ENCODE results near the gene MYO3B. TPM values are rescaled to one million over a fixed set of nuclear protein-coding genes. Genes with fewer than 3 reads are reported as not detected.

The MYO3B gene
- total RNA-seq, 1 experiment from 2014 or later, result 0.63 TPM

GRCh38 chr2:170500104-170500503 is 322.2 kb downstream of the MYO3B start:
- Histone ChIP-seq H4K91ac (ENCODE audit: insufficient read length, low read depth, low read length) (no peak overlapping the region), H2AK5ac (ENCODE audit: insufficient read length, low read length) (no peak overlapping the region), H2BK120ac (ENCODE audit: low read depth, low read length, poor library complexity, severe bottlenecking) (no peak overlapping the region), H2BK5ac (ENCODE audit: insufficient read length, low read length) (no peak overlapping the region), H3K9me3 (ENCODE audit: control insufficient read depth, low read depth, low read length) (no peaks in the 10 kb centered on the region), H3K4ac (ENCODE audit: low read depth, low read length) (no peak overlapping the region), H3K79me1 (ENCODE audit: insufficient read depth, low read depth, low read length, poor library complexity, severe bottlenecking) (no peaks in the 10 kb centered on the region), H3K56ac (ENCODE audit: insufficient read length, low read depth, low read length) (no peak overlapping the region), H4K20me1 (ENCODE audit: control insufficient read depth, insufficient read depth, insufficient read length) (no peaks in the 10 kb centered on the region), H2AFZ (ENCODE audit: low read length) (no peak overlapping the region), H3K18ac (ENCODE audit: insufficient read length, low read depth, low read length) (no peak overlapping the region), H2BK12ac (ENCODE audit: insufficient read length, low read depth, low read length) (no peak overlapping the region), H3K4me1 (ENCODE audit: insufficient read depth, low read length) (peaks cover 19% of the 10 kb centered on the region), H3K27me3 (ENCODE audit: insufficient read depth, low read length) (no peaks in the 10 kb centered on the region; the same call in 1 of the 2 replicates), H3K79me2 (ENCODE audit: insufficient read depth, low read length) (no peaks in the 10 kb centered on the region), H3K23me2 (ENCODE audit: insufficient read length, low read depth, low read length, poor library complexity, severe bottlenecking) (peaks cover 6% of the 10 kb centered on the region), H3T11ph (ENCODE audit: low read length) (no peak overlapping the region), H3K23ac (ENCODE audit: insufficient read length, low read depth, low read length) (no peak overlapping the region), H3K14ac (ENCODE audit: insufficient read depth, low read length) (no peak overlapping the region), H2BK20ac (ENCODE audit: low read depth, low read length, poor library complexity, severe bottlenecking) (no peak overlapping the region), H3K9ac (ENCODE audit: extremely low read depth, insufficient read length, low read length) (no peak overlapping the region), H3K27ac (ENCODE audit: insufficient read length, low read depth, low read length) (no peak overlapping the region), H4K5ac (ENCODE audit: insufficient read length, low read depth, low read length) (no peak overlapping the region), H3K4me2 (ENCODE audit: insufficient read depth, insufficient read length, low read length) (no peak overlapping the region), H2BK15ac (ENCODE audit: low read depth, low read length) (no peak overlapping the region), H4K8ac (replicated peaks; ENCODE audit: insufficient read length, low read depth, low read length) (no peak overlapping the region)
- Mint-ChIP-seq H3K27ac (no peak overlapping the region), H3K36me3 (ENCODE audit: insufficient read depth in 1 of 3, low read depth in 3 of 3) (no peaks in the 10 kb centered on the region), H3K9me3 (no peaks in the 10 kb centered on the region), H3K4me1 (peaks cover 41 to 56% of the 10 kb centered on the region in 2 experiments), H3K4me3 (no peak overlapping the region), H3K27me3 (ENCODE audit: low read depth) (peaks cover 51% of the 10 kb centered on the region)
- WGBS (ENCODE audit: extremely low coverage, insufficient read length, low lambda C conversion rate), result no CpG with 5 or more reads among the region's 1 CpG
- TF ChIP-seq, protein P1, sequence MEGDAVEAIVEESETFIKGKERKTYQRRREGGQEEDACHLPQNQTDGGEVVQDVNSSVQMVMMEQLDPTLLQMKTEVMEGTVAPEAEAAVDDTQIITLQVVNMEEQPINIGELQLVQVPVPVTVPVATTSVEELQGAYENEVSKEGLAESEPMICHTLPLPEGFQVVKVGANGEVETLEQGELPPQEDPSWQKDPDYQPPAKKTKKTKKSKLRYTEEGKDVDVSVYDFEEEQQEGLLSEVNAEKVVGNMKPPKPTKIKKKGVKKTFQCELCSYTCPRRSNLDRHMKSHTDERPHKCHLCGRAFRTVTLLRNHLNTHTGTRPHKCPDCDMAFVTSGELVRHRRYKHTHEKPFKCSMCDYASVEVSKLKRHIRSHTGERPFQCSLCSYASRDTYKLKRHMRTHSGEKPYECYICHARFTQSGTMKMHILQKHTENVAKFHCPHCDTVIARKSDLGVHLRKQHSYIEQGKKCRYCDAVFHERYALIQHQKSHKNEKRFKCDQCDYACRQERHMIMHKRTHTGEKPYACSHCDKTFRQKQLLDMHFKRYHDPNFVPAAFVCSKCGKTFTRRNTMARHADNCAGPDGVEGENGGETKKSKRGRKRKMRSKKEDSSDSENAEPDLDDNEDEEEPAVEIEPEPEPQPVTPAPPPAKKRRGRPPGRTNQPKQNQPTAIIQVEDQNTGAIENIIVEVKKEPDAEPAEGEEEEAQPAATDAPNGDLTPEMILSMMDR (conservative IDR thresholded peaks at IDR 0.05), result no peak
- DNase-seq, result no peak

Data from H9 (cell line).